Endodermal cell (in vitro differentiated cells): ENCODE data around the gene HEXIM1. TPM values are rescaled to one million over a fixed set of nuclear protein-coding genes. Genes with fewer than 3 reads are reported as not detected.

ENCODE experiments used
- DNase-seq: peaks from one replicate; pipeline ENCODE4 v3.0.0-alpha.2; 2017
- H3K27ac ChIP-seq: 2 replicates; pipeline ENCODE4 v1.5.1; 2013; ENCODE audit warnings: mild to moderate bottlenecking, low read depth, low read length, moderate library complexity
- H3K27me3 ChIP-seq: 2 replicates; pipeline ENCODE4 v1.6.1; 2013; ENCODE audit warnings: mild to moderate bottlenecking, low read length, moderate library complexity; ENCODE audit not compliant: insufficient read depth, control insufficient read depth, poor library complexity, severe bottlenecking
- H3K36me3 ChIP-seq: 2 replicates; pipeline ENCODE4 v1.7.0; 2013; ENCODE audit warnings: mild to moderate bottlenecking, low read length, moderate library complexity; ENCODE audit not compliant: control insufficient read depth, insufficient read depth
- H3K4me1 ChIP-seq: one replicate; pipeline ENCODE4 v1.7.0; 2013; ENCODE audit warnings: low read length; ENCODE audit not compliant: control insufficient read depth, insufficient read depth
- H3K4me3 ChIP-seq: 2 replicates; pipeline ENCODE4 v1.5.1; 2013; ENCODE audit warnings: mild to moderate bottlenecking, low read length, moderate library complexity
- H3K9ac ChIP-seq: 2 replicates; pipeline ENCODE4 v1.6.1; 2013; ENCODE audit warnings: mild to moderate bottlenecking, low read length, moderate library complexity; ENCODE audit not compliant: poor library complexity, severe bottlenecking; ENCODE audit errors: extremely low read depth
- H3K9me3 ChIP-seq: 2 replicates; pipeline ENCODE4 v1.6.1; 2013; ENCODE audit warnings: mild to moderate bottlenecking, low read length, moderate library complexity; ENCODE audit not compliant: control insufficient read depth
- H3K27ac Mint-ChIP-seq: 2 replicates; pipeline ENCODE4 v1.8.0; 2020; ENCODE audit warnings: mixed read lengths
- H3K27me3 Mint-ChIP-seq: 2 replicates; pipeline ENCODE4 v1.8.0; 2021; ENCODE audit warnings: mild to moderate bottlenecking, mixed read lengths; ENCODE audit not compliant: insufficient read depth
- H3K36me3 Mint-ChIP-seq: 2 replicates; pipeline ENCODE4 v1.8.0; 2020; ENCODE audit warnings: low read depth, mixed read lengths
- H3K4me1 Mint-ChIP-seq: 2 replicates; pipeline ENCODE4 v1.8.0; 2020; ENCODE audit warnings: mixed read lengths
- H3K4me3 Mint-ChIP-seq: 2 replicates; pipeline ENCODE4 v1.8.0; 2020; ENCODE audit warnings: mild to moderate bottlenecking, moderate library complexity, mixed read lengths
- H3K9me3 Mint-ChIP-seq: 2 replicates; pipeline ENCODE4 v1.8.0; 2020; ENCODE audit warnings: mild to moderate bottlenecking, mixed read lengths
- CTCF ChIP-seq: fragments of 200-600 bp; sonication (generic); conservative IDR thresholded peaks from 2 replicates; pipeline ENCODE4 v1.5.0; 2021; ENCODE audit warnings: antibody characterized with exemption, mild to moderate bottlenecking
- WGBS, 2 experiments: methylation state at CpG; one replicate each; pipeline versions ENCODE4 v1.1.5 to v1.1.7; 2013; ENCODE audit warnings: missing lambda C conversion rate in 2 of 2, mixed read lengths in 1 of 2; ENCODE audit not compliant: insufficient coverage in 1 of 2, insufficient read length in 1 of 2; 5-methylcytosine and 5-hydroxymethylcytosine counted together
- total RNA-seq, 2 donors: library from RNA; stranded (reverse); fragmentation: NEBNext Ultra II Directional in 1 of 2; extraction: Animal tissue kit (Norgen Biotek cat#: 25700) in 1 of 2; gene quantifications; 2 replicates in 1 of 2; 3 replicates in 1 of 2; pipeline ENCODE4 v1.2.1, GENCODE V29; 2021

The HEXIM1 gene
- total RNA-seq, 2 donors from 2014 or later: 37.0 to 39.2 TPM

DNA sequence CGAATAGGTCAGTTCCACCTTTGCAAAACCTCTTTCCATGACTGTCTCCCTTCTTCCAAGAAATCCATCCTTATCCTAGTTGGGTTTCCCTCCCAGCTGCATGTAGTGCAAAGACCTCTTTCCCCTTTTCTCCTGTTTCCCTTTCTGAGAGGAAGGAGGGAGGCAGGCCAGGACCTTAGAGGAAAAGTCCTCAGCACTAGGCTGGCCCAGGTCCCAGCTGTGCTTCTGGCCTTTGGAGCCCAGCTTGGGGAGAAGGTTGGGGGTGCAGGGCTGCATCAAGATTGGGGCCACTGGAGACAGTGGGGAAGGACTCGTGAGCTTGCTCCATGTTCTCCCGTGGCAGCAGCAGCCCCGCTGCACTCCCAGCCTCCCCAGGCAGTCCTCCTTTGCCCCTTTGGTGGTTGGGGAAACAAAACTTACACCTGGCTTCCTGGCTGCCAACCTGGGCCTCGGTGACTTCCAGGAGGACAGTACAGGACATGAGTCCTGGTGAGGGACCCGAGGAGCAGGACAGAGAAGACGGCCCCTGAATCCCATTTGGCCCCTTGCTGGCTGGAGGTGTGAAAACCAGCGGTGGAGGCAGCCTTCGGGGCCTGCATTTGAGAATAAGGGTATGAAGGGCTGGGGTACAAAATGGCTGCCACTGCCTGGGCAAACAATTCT lies 13.9 kb downstream of the HEXIM1 start:
- Histone ChIP-seq H3K9ac (peak overlapping the region; percentile 29), H3K4me1 (peaks cover 6% of the 10 kb centered on the region), H3K9me3 (no peaks in the 10 kb centered on the region), H3K27me3 (no peaks in the 10 kb centered on the region), H3K36me3 (peaks cover 14% of the 10 kb centered on the region), H3K4me3 (peak overlapping the region; percentile 85), H3K27ac (peak overlapping the region; percentile 4)
- peak overlapping the region; percentile 91 for H3K4me3 Mint-ChIP-seq
- peaks cover 25% of the 10 kb centered on the region for H3K4me1 Mint-ChIP-seq
- H3K27ac Mint-ChIP-seq: peak overlapping the region; percentile 93
- DNase-seq: no peak
- peaks cover 15% of the 10 kb centered on the region for H3K36me3 Mint-ChIP-seq
- no peaks in the 10 kb centered on the region for H3K27me3 Mint-ChIP-seq
- no peak for TF ChIP-seq CTCF
- WGBS, 2 experiments: 74 to 80% methylated on average over 8 to 9 of the region's 9 CpGs
- no peaks in the 10 kb centered on the region for H3K9me3 Mint-ChIP-seq

- no peak for TF ChIP-seq CTCF
- no peak overlapping the region for H3K9ac ChIP-seq
- Mint-ChIP-seq H3K9me3 (no peaks in the 10 kb centered on the region), H3K27ac (no peak overlapping the region), H3K4me1 (peaks cover 14% of the 10 kb centered on the region), H3K36me3 (peaks cover 19% of the 10 kb centered on the region), H3K27me3 (no peaks in the 10 kb centered on the region), H3K4me3 (no peak overlapping the region)
- no peak overlapping the region for H3K27ac ChIP-seq
- peaks cover 16% of the 10 kb centered on the region for H3K36me3 ChIP-seq
- no peaks in the 10 kb centered on the region for H3K27me3 ChIP-seq
- H3K4me1 ChIP-seq: peaks cover 6% of the 10 kb centered on the region
- DNase-seq: no peak
- no peak overlapping the region for H3K4me3 ChIP-seq
- no peaks in the 10 kb centered on the region for H3K9me3 ChIP-seq
- WGBS, 2 experiments: 93 to 97% methylated on average over 5 to 7 of the region's 7 CpGs
Measured at GRCh38 chr17:45164734-45165269, 16.5 kb downstream of the HEXIM1 start.

DNA sequence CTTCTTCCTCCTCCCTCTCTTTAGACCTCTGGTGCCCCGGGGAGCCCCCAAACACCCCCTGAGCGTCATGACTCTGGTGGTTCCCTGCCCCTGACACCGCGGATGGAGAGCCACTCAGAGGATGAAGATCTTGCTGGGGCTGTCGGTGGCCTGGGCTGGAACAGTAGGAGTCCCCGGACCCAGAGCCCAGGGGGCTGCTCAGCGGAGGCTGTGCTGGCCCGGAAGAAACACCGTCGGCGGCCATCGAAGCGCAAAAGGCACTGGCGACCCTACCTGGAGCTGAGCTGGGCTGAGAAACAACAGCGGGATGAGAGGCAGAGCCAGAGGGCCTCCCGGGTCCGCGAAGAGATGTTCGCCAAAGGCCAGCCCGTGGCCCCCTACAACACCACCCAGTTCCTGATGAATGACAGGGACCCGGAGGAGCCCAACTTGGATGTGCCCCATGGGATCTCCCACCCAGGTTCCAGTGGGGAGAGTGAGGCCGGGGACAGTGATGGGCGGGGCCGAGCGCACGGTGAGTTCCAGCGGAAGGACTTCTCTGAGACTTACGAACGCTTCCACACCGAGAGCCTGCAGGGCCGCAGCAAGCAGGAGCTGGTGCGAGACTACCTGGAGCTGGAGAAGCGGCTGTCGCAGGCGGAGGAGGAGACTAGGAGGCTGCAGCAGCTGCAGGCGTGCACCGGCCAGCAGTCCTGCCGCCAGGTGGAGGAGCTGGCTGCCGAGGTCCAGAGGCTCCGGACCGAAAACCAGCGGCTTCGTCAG lies 20.9 kb downstream of the HEXIM1 start:
- no peaks in the 10 kb centered on the region for H3K9me3 ChIP-seq
- H3K4me3 ChIP-seq: no peak overlapping the region
- no peaks in the 10 kb centered on the region for H3K27me3 Mint-ChIP-seq
- no peak overlapping the region for H3K27ac ChIP-seq
- H3K4me1 Mint-ChIP-seq: peaks cover 30% of the 10 kb centered on the region
- H3K4me1 ChIP-seq: peaks cover 26% of the 10 kb centered on the region
- peaks cover 17% of the 10 kb centered on the region for H3K36me3 Mint-ChIP-seq
- no peak overlapping the region for H3K9ac ChIP-seq
- H3K9me3 Mint-ChIP-seq: no peaks in the 10 kb centered on the region
- peaks cover 20% of the 10 kb centered on the region for H3K36me3 ChIP-seq
- H3K27me3 ChIP-seq: no peaks in the 10 kb centered on the region
- TF ChIP-seq CTCF: peak; percentile 51
- H3K27ac Mint-ChIP-seq: peak overlapping the region; percentile 17
- DNase-seq: peak; percentile 88
- WGBS, 2 experiments: 94 to 97% methylated on average over 30 to 43 of the region's 43 CpGs
- no peak overlapping the region for H3K4me3 Mint-ChIP-seq
